Parathyroid adenoma (tissue), 2 donors: ENCODE measurements around the gene NR1H2.

Source experiments
- H2AFZ ChIP-seq: fragments of 300-600 bp; sonication (generic); one replicate; pipeline ENCODE4 v1.7.0; 2017; ENCODE audit warnings: antibody characterized with exemption, mild to moderate bottlenecking
- H3K27ac ChIP-seq: fragments of 300-600 bp; sonication (generic); one replicate; pipeline ENCODE4 v1.7.0; 2017
- H3K27me3 ChIP-seq: fragments of 300-600 bp; sonication (generic); one replicate; pipeline ENCODE4 v1.7.0; 2017; ENCODE audit warnings: low read length; ENCODE audit not compliant: control insufficient read depth, insufficient read depth
- H3K36me3 ChIP-seq: fragments of 300-600 bp; sonication (generic); one replicate; pipeline ENCODE4 v1.7.0; 2017; ENCODE audit warnings: low read length; ENCODE audit not compliant: control insufficient read depth, insufficient read depth
- H3K4me1 ChIP-seq: fragments of 300-600 bp; sonication (generic); one replicate; pipeline ENCODE4 v1.7.0; 2017; ENCODE audit warnings: control low read depth
- H3K4me2 ChIP-seq: fragments of 300-600 bp; sonication (generic); one replicate; pipeline ENCODE4 v1.7.0; 2017; ENCODE audit warnings: low read length
- H3K4me3 ChIP-seq: fragments of 300-600 bp; sonication (generic); one replicate; pipeline ENCODE4 v1.7.0; 2017; ENCODE audit warnings: low read depth, low read length
- H3K79me2 ChIP-seq: fragments of 300-600 bp; sonication (generic); one replicate; pipeline ENCODE4 v1.7.0; 2017; ENCODE audit warnings: control low read depth
- H3K9ac ChIP-seq: fragments of 300-600 bp; sonication (generic); one replicate; pipeline ENCODE4 v1.7.0; 2017; ENCODE audit warnings: mild to moderate bottlenecking
- H3K9me3 ChIP-seq: fragments of 300-600 bp; sonication (generic); one replicate; pipeline ENCODE4 v1.7.0; 2017; ENCODE audit warnings: low read length; ENCODE audit not compliant: control insufficient read depth
- TF ChIP-seq, protein P1 (sequence below): fragments of 300-600 bp; sonication (generic); IDR thresholded peaks from one replicate; pipeline ENCODE4 v1.7.0; 2017; ENCODE audit warnings: antibody characterized with exemption, mild to moderate bottlenecking
- donor health status: primary hyperparathyroidism.

NR1H2 gene

DNA sequence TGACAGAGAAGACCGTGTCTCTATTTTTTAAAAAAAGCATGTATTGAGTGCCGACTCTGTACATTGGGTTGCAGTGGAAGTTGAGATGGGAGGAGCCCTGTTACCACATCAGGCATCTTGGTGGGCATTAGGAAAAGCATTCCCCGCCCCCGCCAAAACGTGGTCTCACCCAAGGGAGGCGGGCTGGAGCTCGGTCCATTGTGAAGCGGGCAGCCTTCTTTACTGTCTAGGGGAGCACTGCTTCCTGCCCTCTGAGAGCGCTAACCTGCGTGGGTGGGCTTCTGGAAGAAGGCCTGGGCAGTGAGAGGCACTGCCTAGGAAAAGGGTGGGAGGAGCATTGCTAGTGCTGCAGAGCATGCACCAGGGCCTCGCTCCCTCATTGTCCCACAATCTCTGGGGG, 3.9 kb downstream of the NR1H2 start:
- H3K4me3 ChIP-seq = no peak overlapping the region
- no peaks in the 10 kb centered on the region for H3K27me3 ChIP-seq
- no peak overlapping the region for H3K4me2 ChIP-seq
- H3K4me1 ChIP-seq = peaks cover 6% of the 10 kb centered on the region
- no peaks in the 10 kb centered on the region for H3K36me3 ChIP-seq
- TF ChIP-seq, protein P1, sequence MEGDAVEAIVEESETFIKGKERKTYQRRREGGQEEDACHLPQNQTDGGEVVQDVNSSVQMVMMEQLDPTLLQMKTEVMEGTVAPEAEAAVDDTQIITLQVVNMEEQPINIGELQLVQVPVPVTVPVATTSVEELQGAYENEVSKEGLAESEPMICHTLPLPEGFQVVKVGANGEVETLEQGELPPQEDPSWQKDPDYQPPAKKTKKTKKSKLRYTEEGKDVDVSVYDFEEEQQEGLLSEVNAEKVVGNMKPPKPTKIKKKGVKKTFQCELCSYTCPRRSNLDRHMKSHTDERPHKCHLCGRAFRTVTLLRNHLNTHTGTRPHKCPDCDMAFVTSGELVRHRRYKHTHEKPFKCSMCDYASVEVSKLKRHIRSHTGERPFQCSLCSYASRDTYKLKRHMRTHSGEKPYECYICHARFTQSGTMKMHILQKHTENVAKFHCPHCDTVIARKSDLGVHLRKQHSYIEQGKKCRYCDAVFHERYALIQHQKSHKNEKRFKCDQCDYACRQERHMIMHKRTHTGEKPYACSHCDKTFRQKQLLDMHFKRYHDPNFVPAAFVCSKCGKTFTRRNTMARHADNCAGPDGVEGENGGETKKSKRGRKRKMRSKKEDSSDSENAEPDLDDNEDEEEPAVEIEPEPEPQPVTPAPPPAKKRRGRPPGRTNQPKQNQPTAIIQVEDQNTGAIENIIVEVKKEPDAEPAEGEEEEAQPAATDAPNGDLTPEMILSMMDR = no peak
- H3K27ac ChIP-seq = no peak overlapping the region
- no peak overlapping the region for H2AFZ ChIP-seq
- no peaks in the 10 kb centered on the region for H3K79me2 ChIP-seq
- H3K9me3 ChIP-seq = no peaks in the 10 kb centered on the region
- H3K9ac ChIP-seq = no peak overlapping the region

DNA sequence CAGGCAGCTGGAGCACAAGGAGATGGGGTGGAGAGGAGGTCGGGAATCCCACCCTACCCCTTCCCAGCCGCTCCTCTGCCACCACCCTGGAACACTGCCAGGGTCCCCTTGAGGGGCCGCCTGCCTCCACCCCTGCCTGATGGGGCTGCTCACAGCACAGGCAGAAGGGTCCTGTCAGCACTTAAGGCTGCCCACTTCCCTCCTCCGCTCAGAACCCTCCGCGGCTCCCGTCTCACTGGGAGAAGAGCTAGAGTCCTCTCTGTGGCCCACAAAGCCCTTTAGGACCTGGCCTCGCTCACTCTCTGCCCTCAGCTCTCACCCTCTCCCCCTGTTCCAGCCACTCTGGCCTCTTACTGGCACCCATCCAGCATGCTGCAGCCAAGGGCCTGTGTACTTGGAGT, 4.5 kb downstream of the NR1H2 start:
- Histone ChIP-seq H2AFZ (no peak overlapping the region), H3K4me1 (peaks cover 6% of the 10 kb centered on the region), H3K9ac (no peak overlapping the region), H3K79me2 (no peaks in the 10 kb centered on the region), H3K27ac (no peak overlapping the region), H3K27me3 (no peaks in the 10 kb centered on the region), H3K4me2 (no peak overlapping the region), H3K9me3 (no peaks in the 10 kb centered on the region), H3K36me3 (no peaks in the 10 kb centered on the region), H3K4me3 (no peak overlapping the region)
- TF ChIP-seq, protein P1 = no peak

DNA sequence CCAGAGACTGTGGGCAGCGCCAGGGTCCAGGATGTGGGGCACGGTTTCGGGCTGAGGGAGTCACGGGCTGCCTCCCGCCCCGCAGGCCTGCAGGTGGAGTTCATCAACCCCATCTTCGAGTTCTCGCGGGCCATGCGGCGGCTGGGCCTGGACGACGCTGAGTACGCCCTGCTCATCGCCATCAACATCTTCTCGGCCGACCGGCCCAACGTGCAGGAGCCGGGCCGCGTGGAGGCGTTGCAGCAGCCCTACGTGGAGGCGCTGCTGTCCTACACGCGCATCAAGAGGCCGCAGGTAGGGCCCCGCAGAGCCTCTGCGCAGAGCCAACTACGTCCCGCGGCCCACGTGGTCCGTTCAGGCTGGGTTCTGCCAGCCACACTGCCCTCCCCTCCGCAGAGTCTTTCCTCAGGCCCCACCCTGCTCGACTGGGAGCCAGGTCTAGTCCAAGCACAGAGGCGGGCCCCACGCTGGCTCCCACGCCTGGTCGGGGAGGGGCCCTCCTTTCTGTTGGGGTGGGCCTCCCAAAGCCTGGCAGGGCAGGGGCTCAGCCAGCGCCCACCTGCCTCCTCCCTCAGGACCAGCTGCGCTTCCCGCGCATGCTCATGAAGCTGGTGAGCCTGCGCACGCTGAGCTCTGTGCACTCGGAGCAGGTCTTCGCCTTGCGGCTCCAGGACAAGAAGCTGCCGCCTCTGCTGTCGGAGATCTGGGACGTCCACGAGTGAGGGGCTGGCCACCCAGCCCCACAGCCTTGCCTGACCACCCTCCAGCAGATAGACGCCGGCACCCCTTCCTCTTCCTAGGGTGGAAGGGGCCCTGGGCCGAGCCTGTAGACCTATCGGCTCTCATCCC, 5.8 kb downstream of the NR1H2 start:
- H3K4me1 ChIP-seq = peaks cover 6% of the 10 kb centered on the region
- no peaks in the 10 kb centered on the region for H3K36me3 ChIP-seq

DNA sequence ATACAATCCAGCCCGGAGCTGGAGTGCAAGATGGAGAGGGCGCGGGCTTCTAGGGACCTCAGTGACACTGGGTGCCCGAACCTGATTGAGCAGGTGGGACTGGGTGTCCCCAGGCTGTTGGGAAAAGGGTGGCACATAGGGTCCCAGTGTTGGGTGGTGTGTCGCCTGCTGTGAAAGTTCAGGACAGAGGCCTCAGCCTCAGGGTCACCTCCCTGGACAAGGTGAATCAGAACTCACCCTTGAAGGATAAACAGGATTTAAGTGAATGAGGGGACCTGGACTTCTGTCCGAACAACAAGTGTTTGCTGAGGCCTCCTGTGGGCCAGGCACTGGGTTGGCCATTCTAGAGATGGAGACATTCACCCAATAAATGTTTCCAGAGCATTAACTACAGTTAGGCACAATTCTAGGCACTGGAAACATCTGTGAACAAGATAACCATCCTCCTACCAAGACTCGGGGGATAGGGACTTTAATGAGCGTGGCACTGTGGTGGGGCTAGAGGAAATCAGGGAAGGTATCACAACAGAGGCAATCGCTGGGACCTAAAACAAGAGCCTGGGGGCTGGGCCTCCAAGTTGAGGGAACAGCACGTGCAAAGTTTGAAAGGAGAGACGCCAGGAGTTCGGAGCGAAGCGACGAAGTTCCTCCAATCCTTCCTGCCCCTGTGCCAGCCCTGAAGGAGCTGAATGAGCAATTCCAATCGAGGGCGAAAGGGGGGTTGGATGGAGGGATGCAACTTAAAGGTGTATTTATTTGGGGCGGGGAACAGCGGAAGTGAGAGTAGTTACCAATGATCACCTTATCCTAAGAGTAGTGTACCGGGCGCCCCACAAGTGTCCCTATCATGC, 7.0 kb downstream of the NR1H2 start:
- H3K9ac ChIP-seq = no peak overlapping the region
- peak overlapping the region; percentile 85 for H3K27ac ChIP-seq
- H3K9me3 ChIP-seq = no peaks in the 10 kb centered on the region
- H2AFZ ChIP-seq = peak overlapping the region; percentile 67
- no peaks in the 10 kb centered on the region for H3K79me2 ChIP-seq
- no peaks in the 10 kb centered on the region for H3K36me3 ChIP-seq
- peak overlapping the region; percentile 73 for H3K4me2 ChIP-seq
- peak overlapping the region; percentile 74 for H3K4me3 ChIP-seq
- no peaks in the 10 kb centered on the region for H3K27me3 ChIP-seq
- TF ChIP-seq, protein P1 = no peak
- H3K4me1 ChIP-seq = peaks cover 6% of the 10 kb centered on the region

More for the DNA sequence above, 5.8 kb downstream of the NR1H2 start:
- TF ChIP-seq, protein P1 = no peak
- Histone ChIP-seq H3K27ac (no peak overlapping the region), H3K79me2 (no peaks in the 10 kb centered on the region), H3K9ac (no peak overlapping the region), H3K4me3 (no peak overlapping the region), H2AFZ (no peak overlapping the region), H3K4me2 (no peak overlapping the region), H3K27me3 (no peaks in the 10 kb centered on the region), H3K9me3 (no peaks in the 10 kb centered on the region)
